HG02623 (cell line): ENCODE data around the gene AUTS2.

Experiments
- ATAC-seq: cut with Tn5 transposase; IDR thresholded peaks from one replicate; pipeline ENCODE4 v1.9.1; 2021; ENCODE audit warnings: moderate library complexity; ENCODE audit not compliant: unreplicated experiment

AUTS2 gene

DNA sequence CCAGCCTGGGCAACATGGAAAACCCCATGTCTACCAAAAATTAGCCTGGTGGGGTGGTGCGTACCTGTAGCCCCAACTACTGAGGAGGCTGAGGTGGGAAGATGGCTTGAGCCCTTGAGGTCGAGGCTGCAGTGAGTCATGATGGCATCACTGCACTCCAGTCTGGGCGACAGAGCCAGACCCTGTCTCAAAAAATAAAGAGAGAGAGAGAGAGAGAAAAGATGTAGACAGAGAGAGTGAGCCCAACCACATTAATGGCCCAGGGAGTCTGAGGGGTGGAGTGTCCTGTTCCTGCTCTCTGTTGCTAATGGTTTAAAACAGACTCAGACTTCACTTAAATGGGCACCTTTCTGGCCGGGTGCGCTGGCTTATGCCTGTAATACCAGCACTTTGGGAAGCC, 1078.0 kb downstream of the AUTS2 start:
- no peak for ATAC-seq

DNA sequence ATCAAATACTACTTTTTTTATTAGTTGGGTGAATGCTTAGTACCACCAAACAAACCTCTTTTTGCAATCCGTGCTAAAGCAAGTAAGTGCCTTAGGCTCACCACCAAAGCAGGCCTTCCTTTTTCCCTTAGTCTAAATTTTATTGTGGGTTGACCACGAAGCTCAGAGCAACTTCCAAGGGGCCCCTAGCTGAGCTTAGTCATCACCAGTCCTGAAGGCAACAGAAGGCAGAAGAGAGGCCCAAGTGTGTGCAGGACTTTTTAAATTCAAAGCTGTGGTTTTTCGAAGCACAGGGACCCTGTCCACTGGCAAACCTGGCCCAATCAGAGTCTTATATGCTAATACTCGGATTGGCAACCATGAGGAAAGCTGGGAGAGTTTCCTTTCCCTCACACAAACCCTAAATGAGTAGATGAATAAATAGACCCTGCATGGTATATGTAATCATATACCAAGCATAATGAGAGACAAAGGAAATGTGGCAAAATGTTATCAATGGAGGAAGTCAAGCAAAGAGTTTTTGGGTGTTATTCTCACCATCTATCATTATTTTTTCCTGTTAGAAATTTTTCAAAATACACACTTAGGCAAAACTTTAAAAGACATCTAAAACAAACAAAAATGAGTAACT, 1080.5 kb downstream of the AUTS2 start:
- no peak for ATAC-seq

DNA sequence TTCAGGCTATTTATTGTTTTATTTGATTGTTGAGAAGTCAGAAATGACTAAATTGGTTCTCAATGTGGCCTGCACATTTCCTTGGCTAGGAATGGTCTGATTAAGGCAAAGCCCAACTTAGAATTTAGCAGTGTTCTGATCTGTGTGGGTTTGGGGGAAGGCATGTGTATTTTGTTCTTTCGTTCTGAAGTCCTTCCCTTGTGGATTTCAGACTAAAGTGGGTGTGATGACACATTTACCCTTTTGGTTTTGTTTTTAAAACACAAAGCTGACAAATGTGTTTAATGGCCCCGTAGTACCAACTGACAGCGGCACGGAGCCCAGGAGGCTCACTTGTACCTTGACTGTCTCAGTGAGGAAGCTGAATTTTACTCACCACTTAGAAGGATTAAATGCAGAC, 1081.4 kb downstream of the AUTS2 start:
- no peak for ATAC-seq

DNA sequence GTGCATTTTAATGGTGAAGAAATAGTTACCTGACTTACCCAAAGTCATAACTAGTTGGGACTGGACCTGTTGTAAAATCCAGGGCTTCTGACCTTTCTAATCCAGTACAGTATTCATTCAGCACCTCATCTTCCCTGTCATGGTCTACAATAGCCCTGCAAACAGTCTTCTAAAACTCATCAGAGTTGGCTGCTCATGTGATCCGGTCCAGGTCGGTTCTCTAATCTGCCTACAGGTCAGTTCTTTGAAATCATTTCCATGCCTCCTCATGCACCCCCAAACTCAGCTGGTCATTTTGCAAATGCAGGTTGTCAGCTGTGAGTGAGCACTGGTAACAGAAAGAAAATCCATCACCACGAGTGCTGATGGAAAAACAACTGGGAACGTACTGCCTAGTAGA, 1082.0 kb downstream of the AUTS2 start:
- ATAC-seq: no peak

DNA sequence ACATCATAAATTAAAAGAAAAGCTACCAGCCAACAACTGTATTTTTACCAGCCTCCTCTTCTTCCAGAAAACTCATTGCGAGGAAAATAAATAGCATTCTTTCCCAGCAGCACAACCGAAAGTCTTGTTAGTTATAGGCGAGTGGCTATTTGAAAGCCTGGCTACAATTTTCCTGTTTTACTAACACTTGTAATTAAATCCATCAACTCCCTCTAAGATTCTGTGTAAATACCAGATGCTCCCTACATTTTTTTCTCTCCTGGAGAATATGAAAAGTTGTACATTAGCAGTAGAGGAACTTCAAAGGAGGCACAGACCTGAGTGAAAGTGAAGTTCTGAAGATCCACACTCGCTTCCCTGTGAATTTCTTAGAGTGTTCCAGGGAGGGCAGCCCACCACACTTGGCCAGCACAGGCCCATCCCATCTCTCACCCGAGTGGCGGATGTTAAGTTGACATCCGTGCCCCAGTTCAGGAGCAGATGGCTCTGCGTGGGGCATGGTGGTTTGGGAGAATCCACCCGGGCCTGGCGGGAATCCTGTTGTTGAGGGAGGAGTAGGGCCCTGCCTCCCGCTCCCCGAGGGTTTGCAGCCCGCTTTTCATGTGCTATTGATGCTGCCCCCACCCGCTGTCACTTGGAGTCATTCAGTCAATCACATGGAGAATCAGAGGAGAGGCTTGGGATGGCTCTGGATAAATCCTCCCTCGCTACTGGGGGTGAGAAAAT, 1082.6 kb downstream of the AUTS2 start:
- ATAC-seq: no peak

DNA sequence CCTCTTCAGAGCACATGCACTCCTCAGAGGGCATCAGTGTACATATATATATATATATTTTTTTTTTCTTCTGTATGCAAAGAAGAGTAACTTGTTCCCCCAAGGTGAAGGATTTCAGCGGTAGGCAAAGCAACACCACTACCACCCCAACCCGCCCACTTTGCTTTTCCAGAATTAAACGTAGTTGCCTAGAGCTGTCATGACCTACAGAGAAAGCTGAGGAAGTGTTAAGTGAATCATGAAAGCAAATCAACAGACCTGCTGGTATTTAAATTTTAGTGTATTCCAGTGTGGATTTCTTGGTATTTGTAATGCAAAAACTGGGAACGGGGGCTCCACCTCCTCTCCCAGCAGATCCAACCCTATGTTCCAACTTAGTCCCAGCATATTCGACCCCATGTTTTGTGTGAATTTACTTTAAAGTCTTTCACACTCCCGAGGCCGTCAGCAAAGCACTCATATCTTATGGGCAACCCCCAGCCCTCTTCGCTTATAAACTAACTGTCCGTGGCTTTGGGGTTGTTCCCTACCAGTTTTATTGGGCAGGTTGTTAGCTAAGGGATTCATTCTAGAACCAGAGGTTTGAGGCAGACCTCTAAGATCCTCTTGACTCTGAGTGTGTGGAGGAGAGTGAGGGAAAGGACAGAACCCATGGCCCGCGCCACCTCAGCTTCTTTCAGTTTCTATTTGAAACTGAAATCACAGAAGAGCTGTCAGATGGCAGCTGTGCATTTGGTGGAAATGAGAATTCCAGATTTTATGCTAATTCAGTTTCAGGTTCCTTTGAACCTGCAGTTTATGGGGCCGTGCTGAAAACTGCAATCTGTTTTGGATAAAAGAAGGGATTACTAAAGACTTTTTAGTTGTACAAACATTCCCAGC, 1083.4 kb downstream of the AUTS2 start:
- peak; percentile 74 for ATAC-seq

DNA sequence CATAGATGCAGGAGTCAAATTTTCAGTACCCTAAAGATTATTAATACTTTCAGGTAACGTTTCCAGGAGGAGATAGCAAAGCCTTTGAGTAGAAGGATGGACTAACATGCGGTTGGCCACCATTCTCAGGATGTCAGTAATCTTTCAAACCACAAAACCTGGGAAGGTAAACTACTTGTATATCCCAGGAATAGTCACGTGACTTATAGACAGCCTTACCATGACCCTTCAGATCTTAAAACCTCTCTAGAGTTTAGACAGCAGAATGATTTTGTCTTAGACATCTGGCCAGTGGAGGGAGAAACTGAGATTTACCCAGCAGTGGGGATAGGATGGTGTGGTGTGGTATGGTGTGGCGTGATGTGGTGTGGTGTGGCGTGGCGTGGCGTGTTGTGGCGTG, 1085.9 kb downstream of the AUTS2 start:
- ATAC-seq: no peak

DNA sequence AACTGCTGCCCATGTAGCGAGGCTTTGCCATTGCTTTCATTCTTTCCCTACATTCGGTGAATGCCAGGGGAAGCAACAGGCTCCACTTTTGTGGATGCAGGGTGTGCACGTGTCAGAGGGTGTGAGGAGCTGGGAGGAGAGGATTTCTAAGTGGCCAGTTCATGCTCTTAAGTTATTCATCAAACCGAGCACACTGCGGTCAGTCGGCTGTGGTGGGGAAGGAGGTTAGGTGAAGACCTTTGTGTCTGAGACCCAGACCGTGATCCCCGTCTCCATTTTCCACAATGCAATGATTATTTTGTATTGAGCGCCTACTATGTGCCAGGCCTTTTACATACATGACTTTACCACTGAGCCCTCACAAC, 1095.0 kb downstream of the AUTS2 start:
- ATAC-seq: no peak

DNA sequence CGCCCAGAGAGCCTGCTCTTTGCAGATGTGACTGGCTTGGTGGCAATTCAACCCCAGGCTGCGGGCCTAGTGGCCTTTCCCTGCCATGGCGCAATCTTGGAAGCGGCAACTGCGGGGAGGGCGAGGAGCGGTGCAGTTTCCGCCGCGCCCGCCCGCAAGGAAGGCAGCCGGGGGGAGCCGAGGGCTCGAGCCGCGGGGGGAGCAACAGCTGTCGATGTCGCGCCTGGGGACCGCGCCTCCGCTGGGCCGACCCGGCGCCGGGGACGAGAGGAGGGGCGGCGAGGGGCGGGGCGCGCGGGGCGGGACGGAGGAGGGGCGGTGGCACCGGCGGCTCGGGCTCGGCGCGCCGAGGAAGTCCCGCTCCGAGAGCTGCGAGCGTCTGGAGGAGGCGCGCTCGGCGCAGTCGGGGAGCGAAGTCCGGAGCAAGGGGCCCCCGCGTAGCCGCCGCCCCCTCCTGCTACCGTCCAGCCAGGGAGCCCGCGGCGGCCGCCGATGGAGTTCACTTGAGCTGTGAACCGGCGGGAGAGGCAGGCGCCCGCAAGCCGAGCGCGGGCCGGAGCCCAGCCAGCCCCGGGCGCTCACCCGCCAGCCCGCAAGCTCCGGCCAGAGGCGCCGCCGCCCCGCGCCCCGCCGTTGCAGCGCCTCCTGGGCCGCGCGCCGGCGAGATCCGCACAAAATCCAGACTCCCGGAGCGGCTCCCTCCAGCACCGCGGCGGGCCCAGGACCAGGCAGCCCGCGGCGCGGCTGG, 1095.6 kb downstream of the AUTS2 start:
- ATAC-seq: peak; percentile 62

DNA sequence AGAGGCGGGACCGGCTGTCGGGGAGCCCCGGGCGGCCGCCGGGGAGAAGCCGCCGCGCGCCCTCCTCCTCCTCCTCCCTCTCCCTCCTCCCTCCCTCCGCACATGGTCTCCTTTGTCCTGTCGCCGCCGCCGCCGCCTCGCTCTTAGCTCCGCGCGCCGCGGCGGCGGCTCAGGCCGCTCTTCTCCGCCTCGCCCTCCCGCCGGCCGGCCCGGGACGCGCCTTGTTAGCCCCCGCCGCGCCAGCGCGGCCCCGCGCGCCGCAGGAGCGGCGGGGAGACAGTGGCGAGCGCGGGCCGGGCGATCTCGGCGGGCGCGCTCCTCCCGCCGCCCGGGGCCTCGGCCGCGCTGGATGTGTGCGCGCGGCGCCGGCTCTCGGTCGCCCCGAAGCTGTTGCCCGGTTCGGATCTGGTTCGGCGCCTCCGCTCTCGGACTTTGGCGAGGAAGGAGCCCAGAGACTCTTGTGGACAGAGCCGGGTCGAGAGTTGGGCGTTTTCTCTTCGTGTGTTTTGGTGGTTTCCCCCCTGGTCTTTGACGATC, 1096.2 kb downstream of the AUTS2 start:
- ATAC-seq: peak; percentile 33

DNA sequence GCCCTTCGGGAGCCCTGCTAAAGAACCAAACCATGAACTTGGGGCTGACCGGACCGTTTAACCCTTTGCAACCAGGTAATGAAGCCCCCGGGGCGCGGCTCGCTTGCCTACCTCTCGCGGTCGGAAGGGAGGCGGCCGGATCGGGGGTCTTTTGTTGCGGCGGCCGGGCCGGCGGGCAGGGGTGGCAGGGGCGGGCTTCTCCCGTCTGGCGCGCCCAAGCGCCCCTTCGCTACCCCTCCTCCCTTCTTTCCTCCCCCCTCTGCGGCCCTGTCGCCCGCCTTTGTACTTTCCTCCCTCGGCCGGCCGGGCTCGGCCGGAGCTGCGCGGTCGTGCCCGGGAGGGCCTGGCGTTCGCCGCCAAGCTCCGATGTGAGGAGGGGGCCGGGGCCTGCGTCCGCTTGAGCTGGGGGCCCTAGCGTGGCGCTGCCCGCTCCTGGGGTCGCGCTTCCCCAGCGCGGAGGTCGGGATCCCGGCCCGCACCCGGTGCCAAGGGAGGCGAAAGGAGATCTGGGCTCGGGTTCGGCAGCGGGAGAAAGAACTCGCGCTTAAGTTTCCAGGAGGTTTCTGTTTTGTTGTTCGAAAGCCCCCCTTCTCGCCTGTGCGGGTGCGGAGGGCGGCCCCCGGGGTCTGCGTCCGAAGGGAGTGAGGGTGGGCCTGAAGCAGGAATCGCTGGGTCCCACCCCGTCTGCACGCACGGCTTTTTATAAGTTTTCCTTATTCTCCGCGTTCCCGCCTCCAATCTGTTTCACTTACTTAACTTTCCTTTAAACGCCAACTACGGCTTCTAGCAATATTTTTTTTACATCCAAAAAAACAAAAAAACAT, 1096.9 kb downstream of the AUTS2 start:
- no peak for ATAC-seq

DNA sequence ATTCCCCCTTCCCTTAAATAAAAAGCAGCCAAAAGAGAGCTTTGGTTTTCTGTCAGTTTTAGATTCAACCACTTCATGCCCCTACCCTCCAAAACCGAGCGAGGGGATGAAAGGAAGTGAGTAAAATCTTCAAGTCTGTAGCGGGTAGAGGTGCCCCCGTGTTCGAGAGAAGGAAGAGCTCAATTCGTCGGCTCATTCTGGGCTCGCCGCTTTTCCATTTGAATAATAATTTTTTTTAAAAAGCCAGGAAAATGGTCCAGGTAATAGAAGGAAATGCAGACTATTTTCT, 1097.5 kb downstream of the AUTS2 start:
- no peak for ATAC-seq

DNA sequence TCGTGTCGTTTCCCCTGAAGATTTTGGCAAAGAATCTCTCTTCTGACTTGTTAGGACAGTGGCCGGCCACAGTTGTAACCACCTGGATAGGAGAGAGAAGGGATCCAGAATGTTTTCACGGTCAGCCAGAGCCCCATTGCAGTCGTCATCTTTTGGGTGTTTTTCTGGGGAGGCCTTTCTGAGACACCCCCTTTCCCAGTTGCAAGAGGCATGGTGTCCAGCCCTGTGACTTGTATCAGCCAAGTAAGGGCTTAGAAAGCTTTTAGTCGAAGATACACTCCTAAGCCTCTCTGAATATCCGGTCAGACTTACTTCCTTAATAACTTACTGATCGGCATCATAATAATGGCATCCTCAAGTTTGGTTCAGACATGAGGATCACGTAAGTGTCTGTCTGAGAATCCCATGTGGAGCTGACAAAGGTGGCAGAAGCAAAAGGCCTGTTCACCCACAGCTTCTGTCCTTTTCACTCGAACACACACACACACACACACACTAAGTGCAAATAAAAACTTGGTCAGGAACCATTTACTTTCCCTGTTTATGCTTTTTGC, 1098.0 kb downstream of the AUTS2 start:
- ATAC-seq: no peak

DNA sequence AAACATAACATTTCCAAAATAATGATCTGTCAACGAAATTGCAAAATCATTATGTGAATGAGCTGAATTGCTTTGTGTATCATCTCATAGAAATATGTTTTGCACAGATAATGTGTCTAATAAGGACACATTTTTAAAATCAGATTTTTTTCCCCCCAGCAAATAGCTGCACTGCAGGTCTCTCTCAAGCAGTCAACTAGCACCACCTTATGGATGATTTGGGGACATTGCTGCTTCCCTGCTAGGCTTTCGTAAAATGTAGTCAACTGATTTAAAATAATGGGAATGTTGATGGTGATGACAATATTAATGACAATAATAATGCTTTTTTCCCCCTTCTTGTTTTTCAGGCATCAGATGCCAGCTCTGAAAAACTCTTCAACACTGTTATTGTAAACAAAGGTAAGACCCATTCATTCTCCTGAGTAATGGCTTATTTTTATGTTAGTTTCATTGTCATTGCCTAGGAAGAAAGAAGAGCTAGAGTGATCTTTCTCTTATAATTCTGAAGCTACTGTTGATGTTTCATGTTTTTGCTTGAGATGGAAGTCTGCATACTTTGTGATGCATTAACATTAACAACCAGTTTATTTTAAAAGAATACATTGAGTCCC, 1100.1 kb downstream of the AUTS2 start:
- no peak for ATAC-seq

DNA sequence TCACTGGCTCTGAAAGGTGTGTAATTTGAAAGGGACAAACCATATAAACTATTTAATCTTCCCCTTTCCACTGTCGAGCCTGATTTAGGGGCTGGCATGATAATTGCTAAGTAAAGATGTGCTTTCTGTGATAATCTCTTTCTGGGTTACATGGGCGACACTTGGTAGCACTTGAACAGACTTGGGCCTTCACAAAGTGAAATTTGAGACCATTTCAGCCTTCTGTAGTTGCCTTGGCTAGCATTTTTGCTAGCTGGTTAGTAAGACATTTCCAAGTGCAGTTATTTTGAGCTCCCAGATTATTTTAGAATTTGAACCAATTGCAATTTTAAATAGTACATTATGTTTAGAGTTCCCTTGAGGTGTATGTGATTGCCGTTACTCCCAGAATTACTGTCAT, 1101.0 kb downstream of the AUTS2 start:
- no peak for ATAC-seq

DNA sequence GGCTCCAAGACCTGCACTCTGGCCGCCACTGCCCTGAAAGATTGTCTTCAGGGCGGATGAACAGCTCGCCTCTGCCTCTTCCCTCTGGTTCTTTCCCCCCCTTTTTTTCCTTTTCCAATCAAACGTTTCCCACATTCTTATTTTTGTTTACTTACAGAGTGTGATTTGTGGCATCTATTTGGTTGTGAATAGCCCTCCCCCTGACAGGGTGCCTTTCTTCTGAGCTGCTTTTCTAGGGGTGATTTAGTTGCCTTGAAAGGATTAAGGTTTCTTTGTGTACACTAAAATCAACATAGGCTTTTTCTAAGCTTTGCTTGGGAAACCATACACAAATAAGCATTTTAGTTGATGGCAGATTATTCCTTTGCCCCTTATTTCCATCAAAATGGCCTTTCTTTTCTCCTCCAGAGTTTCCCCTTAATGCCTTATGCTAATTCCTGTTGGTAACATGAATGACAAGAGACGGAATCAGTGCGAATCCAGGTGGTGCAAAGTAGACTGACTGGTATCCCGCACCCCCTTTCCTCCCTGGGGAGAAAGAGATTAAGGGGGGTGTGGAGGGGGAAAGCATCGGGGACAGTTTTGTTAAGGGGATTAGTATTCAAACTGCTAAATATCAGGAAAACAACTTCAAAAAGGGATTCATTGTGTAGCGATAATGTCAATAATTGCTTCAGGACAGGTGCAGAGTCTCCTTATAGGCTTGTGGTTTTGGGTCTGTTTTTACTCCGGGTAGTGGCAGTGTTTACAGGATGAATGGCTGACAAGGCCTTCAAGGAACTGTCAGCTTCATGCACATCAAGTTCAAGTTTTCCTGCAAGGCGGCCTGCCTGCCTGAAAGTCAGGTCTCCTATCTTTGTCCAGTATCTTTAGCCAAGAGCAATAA, 1102.0 kb downstream of the AUTS2 start:
- no peak for ATAC-seq

DNA sequence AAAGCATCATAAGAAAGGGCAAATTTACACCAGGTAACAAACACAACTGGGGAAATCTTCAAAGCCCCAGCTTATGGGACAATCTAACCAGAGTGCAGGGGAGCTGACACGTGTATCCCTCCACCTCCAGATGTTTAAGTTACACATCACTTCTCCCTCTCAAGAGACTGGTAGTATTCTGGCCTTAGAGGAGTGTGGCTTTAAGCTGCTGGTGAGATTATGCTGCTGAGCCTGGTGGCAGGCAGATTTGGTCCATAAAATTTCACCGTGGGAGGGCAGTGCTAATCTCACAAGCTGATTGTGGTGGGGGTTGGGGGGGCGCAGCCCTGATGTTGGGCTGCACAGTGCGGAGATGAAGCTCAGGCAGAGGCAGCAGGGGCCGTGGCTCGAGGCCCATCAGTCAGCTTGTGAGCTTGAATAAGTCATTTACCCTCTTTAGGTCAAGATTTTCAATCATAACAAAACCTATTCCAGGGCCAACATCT, 1102.7 kb downstream of the AUTS2 start:
- no peak for ATAC-seq

DNA sequence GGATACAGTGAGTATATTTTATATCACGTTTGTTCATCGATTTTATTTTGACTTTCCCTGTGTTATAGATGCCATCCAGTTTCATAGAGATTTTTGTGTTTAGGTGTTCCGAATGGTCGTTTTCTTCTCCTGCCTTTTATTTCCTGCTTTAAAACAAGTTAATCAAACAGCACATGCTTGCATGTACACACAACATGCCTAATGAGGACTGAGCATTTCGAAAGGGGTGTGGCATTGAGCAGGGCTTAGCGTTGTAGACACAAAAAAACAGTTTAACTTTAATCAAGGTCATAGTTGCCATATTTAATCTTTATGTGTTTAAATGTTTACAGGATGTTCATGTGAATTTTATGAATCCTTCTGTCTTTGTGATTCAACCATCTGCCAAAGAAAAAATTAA, 1103.2 kb downstream of the AUTS2 start:
- no peak for ATAC-seq
